D721Med (cell line): ENCODE data around the gene KCNA10.

ENCODE experiments used
- DNase-seq: peaks from one replicate; pipeline ENCODE4 v3.0.0; 2011; ENCODE audit warnings: low spot score; ENCODE audit not compliant: insufficient read length
- FAIRE-seq: peaks from 2 replicates; lab custom pipeline; 2011; peaks lifted over from hg19 to GRCh38; lab: Jason Lieb, UNC
- CTCF ChIP-seq: IDR thresholded peaks from 2 replicates; pipeline ENCODE4 v1.5.1; 2012; ENCODE audit warnings: mild to moderate bottlenecking, control low read depth; ENCODE audit not compliant: insufficient read depth; ENCODE audit errors: missing control alignments

KCNA10 gene

DNA sequence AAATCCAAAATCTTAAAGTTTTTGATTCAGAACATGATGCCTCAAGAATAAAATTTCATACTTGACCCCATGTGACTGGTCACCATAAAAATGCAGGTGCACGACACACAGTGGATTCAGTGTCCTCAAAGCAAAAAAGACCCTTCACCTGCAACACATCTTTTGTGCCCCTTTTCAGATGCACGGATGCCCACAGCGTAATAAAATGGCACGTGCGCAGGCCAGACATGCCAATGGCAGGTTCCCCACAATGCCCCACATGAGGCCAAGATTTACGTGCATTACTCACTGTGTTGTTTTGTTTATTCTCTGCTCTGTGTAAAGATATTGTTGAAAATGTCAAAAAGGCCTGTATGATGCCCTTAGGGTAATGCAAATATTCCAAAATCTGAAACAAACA is 9.3 kb downstream of the KCNA10 start:
- TF ChIP-seq CTCF, result no peak
- FAIRE-seq (no peak), DNase-seq (no peak)

- DNase-seq (no peak), FAIRE-seq (no peak)
- TF ChIP-seq CTCF, result no peak
These were observed 10.7 kb downstream of the KCNA10 start for GRCh38 chr1:110508028-110508940.

- FAIRE-seq (no peak), DNase-seq (no peak)
These were observed 12.4 kb downstream of the KCNA10 start for GRCh38 chr1:110506541-110506940.

GRCh38 chr1:110505596-110505995 is 13.4 kb downstream of the KCNA10 start:
- DNase-seq (no peak), FAIRE-seq (no peak)
- TF ChIP-seq CTCF, result no peak

More at GRCh38 chr1:110506541-110506940, 12.4 kb downstream of the KCNA10 start:
- no peak for TF ChIP-seq CTCF

GRCh38 chr1:110504226-110504625 is 14.7 kb downstream of the KCNA10 start:
- no peak for DNase-seq
- no peak for TF ChIP-seq CTCF
- no peak for FAIRE-seq

GRCh38 chr1:110503471-110503870 is 15.5 kb downstream of the KCNA10 start:
- DNase-seq (no peak), FAIRE-seq (no peak)
- TF ChIP-seq CTCF, result no peak
